Neural progenitor cell (in vitro differentiated cells): ENCODE measurements around the gene RAX2.

ENCODE experiments used
- EZH2 ChIP-seq: fragments of 200-600 bp; sonication (generic); IDR thresholded peaks from 2 replicates; pipeline ENCODE4 v1.6.1; 2017; ENCODE audit warnings: antibody characterized with exemption, mild to moderate bottlenecking, moderate library complexity
- EZH2phosphoT487 ChIP-seq: fragments of 200-600 bp; sonication (generic); IDR thresholded peaks from 2 replicates; pipeline ENCODE4 v1.6.1; 2017; ENCODE audit warnings: antibody characterized with exemption
- TF ChIP-seq, protein P1 (sequence below): fragments of 200-600 bp; sonication (generic); IDR thresholded peaks from 2 replicates; pipeline ENCODE4 v1.5.1; 2017; ENCODE audit warnings: antibody characterized with exemption, mild to moderate bottlenecking

- TF ChIP-seq, protein P1, sequence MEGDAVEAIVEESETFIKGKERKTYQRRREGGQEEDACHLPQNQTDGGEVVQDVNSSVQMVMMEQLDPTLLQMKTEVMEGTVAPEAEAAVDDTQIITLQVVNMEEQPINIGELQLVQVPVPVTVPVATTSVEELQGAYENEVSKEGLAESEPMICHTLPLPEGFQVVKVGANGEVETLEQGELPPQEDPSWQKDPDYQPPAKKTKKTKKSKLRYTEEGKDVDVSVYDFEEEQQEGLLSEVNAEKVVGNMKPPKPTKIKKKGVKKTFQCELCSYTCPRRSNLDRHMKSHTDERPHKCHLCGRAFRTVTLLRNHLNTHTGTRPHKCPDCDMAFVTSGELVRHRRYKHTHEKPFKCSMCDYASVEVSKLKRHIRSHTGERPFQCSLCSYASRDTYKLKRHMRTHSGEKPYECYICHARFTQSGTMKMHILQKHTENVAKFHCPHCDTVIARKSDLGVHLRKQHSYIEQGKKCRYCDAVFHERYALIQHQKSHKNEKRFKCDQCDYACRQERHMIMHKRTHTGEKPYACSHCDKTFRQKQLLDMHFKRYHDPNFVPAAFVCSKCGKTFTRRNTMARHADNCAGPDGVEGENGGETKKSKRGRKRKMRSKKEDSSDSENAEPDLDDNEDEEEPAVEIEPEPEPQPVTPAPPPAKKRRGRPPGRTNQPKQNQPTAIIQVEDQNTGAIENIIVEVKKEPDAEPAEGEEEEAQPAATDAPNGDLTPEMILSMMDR = no peak
- TF ChIP-seq EZH2 (no peak), EZH2phosphoT487 (no peak)
These were observed 9.9 kb downstream of the RAX2 start for GRCh38 chr19:3762130-3762473.
